ENCODE measurements around the gene CASQ2.

CASQ2 gene

GRCh38 chr1:115694805-115695204 lies 73.7 kb downstream of the CASQ2 start:
- no peak for DNase-seq (ENCODE audit: low read depth)

GRCh38 chr1:115692224-115692623 lies 76.3 kb downstream of the CASQ2 start:
- DNase-seq (ENCODE audit: low read depth) = no peak

- DNase-seq (ENCODE audit: low read depth) = no peak
Measured at GRCh38 chr1:115690972-115691371, 77.5 kb downstream of the CASQ2 start.

DNA sequence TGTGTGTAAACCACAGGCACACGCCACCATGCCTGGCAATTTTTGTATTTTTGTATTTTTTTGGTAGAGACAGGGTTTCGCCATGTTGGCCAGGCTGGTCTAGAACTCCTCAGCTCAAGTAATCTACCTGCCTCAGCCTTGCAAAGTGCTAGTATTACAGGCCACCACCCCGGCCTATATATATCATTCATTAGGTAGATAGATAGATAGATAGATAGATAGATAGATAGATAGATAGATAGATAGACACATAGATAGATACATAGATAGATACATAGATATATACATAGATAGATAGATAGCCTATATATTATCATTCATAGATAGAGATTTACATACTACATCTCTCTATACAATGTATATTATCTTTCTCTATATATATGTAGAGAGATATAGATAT lies 80.8 kb downstream of the CASQ2 start:
- no peak for DNase-seq (ENCODE audit: low read depth)

- DNase-seq (ENCODE audit: low read depth) = no peak
Measured at GRCh38 chr1:115685029-115685705, 83.3 kb downstream of the CASQ2 start.

DNA sequence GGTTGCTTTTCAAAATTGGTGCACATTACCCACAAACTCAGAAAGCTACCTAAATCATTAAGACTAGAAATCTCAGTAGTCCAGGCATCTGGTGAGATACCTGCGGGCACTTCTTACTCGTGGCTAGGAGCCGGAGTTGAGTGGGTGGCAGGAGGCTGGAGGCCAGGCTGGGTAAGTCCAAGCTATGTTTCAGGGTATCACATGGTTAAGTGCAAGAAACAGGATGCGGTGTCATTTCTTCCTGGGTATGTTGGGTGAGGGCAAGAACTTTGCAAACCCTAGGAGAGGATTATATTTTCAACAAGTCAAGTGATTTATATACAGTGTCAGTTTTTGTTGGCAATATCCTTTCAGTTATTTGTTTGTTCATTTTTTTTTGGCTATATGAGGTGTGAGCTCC lies 85.7 kb downstream of the CASQ2 start:
- no peak for DNase-seq (ENCODE audit: low read depth)

DNA sequence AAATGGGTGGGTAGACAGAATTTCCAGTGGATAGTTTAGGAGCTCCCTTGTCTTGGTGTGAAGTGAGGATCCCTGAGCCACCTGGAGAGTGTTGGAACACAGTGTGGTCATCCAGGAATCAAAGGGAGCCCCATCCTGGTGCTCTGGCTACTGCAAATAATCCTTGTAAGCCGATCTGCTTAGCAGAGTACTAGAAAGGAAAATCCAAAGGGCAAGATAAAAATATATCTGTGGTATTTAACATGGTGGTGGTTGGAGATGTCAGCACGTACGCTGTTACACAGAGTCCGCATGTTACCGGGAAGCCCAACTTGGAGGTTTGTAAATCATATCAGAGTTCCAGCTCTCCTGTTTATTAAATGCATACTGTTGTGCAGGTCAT lies 87.8 kb downstream of the CASQ2 start:
- DNase-seq (ENCODE audit: low read depth) = no peak

DNA sequence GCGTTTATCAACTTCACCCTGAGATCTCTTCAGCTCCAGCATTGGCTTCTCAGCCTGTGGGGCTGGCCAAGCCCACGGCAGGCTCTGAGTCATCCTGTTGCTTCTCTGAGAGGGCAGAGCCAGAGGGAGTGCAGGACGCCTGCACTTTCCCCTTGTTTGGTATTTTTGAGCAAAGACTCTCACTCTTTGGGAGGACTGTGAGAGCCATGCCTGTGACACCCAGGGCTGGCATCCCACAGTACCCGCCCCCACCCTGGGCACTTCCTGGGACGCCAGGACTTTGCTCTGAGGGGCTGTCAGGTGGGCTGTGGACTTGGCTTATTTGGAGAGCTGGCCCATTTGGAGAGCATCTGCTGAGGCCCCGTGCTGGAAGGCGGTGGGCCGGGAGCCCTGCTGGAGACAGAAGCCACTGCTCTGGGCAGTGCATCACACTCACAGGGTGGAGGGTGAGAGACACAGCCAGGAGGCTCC lies 89.3 kb downstream of the CASQ2 start:
- DNase-seq (ENCODE audit: low read depth) = peak; percentile 30

DNA sequence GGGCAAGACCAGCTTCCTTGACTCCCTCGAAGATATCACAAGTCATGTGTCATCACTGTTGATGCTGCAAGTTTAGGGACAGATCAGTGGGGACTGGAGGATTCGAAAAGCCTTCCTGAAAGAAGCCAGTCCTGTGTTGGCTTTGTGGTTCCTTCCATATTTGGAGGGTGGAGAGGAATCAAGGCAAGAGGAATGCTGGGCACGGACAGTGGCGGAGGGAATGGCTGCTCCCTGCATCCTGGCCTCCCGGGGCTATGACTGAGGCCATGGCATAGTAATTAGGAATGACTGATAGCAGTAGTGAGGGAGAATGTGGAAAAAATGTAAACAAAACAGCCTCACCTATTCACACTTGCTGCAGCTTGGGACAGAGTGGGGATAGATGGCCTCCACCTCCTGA lies 90.4 kb downstream of the CASQ2 start:
- no peak for DNase-seq (ENCODE audit: low read depth)

GRCh38 chr1:115677565-115677964 lies 90.9 kb downstream of the CASQ2 start:
- no peak for DNase-seq (ENCODE audit: low read depth)

DNA sequence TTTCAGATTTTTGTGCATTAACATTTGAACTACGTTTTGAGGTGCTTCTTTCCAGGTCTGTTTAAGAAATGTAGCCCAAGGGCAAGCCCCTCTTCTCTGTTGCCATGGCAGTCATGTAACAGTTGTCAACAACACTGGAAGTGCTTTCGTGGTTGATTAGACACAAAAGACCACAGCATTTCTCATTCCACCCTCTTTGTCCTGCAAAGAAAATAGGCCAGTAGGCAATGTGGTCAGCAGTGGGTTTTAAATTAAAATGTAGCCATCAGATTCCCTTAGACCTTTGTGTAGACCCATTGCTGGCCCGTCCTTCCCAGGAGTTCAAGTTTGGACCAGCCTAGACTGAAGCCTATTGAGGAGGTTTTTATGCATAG lies 91.3 kb downstream of the CASQ2 start:
- DNase-seq (ENCODE audit: low read depth) = no peak

DNA sequence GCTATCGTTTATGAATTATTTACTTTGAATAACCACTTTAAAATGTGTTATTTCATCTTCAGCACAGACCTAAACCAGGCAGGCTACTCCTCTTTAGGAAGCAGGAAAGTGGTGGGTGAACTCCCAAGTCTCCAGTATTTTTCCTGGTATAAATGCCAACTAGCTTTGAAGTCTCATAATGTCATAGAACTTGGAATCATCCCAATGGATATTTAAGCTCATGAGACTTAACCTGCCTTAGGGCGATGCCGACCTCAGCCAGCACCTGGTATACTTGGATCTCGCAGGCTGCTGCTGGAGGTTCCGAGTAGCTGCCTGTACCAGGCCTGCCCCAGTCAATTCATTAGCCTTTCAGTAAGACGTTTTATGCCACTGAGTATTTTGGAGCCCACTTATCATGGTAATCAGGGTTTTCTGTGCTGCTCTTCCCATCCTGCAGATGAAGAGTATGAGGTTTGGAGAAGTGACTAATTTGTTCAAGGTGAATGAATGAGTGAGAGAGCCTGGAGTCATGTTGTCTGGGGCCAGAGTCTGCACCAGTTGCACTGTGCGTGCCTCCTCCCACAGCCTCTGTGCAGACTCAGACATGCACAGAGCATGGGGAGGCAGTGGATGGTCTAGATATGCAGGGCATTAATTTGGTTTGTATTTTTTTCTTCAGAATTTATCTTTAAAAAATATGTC lies 91.9 kb downstream of the CASQ2 start:
- DNase-seq (ENCODE audit: low read depth) = no peak

DNA sequence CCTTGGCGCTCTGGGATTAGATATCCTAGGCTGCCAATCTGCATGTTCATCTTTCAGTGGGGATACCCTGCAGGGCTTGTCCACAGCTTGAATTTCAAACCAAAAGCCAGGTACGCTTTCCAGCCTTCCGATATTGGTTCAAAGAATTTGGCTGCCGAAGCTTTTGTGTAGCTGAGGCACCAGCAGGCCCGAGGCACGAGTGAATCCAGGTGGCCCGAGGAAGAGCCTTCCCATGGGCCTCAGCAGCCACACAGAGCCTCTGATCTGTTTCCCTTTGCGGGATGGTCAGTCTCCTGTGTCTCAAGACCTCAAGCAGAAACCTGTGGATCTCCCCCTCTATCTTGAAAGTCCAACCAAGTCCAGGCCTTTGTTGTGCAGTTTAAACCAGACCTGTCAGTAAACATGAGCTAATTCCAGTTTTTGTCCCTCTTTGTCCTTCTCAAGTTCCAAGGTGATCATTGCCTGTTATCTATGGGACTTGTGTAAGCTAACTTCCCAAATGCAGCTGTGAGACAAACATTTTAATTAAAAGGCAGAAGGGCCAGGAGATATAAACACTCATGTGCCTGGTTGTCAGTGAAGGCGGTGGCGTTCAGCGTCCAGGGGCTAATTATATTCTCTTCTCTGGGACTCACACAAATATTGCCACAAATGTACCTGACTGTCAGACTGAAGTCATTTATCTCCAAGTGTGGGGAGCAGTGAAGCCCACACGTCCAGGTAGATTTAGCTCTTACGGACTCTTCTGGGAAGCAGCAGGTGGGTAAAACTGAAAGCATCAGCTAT lies 96.1 kb downstream of the CASQ2 start:
- DNase-seq (ENCODE audit: low read depth) = no peak

DNA sequence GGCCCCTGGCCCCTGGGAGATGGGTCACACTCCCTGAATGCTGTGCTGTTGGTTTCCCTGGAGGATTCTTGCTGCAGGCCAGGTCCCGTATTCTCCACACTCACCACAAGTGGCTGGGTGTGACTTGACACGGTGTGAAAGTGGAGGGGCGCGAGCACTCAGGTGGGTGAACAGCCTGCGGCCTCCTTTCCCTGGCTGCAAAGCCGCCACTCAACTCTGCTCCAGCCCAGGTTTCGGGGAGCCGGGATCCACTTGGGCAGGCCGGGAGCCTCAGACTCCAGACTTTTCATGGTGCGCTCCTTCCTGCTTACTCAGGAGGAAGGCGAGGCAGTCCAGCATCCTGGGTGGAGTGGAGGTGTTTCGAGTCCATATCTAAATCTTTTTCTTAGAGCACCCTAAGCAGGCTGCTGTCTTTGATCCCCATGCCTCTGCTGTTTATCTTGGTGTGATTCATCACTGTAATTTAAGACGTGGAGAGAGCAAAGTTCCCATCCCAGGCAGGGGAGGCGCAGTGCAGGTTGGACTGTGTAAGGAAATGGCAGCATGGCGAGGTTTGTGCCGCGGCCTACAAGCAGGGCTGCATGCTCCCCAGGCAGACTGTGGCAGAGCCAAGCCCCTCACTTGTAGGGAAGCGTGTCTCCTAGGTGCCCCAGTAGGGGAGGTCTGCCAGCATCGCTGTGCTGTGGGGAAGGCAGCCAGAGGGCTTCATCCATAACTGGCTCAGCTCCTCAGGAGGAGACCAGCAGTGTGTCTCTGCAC lies 97.2 kb downstream of the CASQ2 start:
- DNase-seq (ENCODE audit: low read depth) = no peak

DNA sequence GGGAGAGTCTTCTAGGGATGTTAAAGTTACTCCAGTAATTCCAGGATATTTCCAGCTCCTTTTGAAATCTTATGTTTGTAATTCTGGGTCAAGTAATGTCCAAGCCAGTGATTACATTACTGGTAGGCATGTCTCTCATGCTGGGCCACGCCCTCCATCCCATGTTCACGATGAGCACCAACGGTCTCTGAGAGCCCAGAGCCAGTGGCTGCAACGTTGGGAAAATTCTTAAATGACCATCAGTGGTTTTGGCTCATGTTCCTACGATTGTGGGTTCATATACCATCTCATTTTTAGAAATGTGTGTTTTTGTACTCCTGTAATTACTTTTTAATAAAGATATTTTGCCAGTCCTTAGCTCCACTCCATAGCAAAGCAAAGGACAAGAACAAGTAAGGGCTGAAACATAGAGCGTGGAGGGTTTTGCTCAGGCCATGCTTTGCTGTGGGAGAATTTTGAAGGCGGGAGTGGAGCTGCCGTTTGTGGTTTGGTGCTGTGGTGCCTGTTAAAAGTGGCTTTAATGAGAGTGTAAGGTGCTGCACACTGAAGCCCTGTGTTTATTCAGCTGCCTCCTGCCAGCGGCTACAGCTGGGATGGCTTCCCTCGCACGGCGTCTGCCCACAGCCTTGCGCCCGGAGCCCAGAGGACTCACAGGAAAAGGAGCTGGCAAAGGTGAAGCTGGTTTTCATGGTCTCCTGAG lies 97.9 kb downstream of the CASQ2 start:
- no peak for DNase-seq (ENCODE audit: low read depth)

DNA sequence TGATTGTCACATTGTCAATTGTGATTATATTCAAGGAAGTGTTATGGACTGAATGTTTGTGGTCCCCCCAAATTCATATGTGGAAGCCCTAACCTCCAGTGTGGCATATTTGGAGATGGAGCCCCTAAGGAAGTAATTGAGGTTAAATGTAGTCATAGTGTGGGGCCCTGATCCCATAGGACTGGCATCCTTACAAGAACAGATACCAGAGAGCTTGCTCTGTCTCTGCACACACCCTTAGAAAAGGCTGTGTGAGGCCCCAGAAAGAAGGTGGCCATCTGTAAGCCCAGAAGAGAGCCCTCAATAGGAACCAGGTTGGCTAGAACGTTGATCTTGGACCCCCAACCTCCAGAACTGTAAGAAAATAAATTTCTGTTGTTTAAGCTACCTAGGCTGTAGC lies 98.6 kb downstream of the CASQ2 start:
- no peak for DNase-seq (ENCODE audit: low read depth)

- DNase-seq (ENCODE audit: low read depth) = no peak
Measured at GRCh38 chr1:115669002-115669673, 99.4 kb downstream of the CASQ2 start.

DNA sequence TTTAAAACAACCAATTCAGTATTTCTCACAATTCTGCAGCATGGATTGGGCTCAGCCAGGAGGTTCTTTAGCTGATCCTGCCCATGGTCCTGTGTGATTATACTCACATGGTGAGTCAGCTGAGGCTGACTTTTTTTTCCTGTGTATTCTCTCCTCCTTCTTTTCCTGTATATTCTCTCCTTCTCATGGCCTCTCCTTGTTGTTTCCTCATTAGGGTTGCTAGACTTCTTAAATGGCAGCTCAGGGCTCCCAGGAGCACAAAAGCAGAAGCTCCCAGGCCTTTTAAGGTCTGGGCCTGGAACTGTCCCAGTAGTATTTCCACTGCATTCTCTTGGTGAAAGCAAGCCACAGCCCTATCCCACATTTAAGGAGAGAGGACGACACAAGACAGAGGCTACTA lies 99.9 kb downstream of the CASQ2 start:
- DNase-seq (ENCODE audit: low read depth) = no peak

GRCh38 chr1:115666702-115667101 lies 101.8 kb downstream of the CASQ2 start:
- no peak for DNase-seq (ENCODE audit: low read depth)

DNA sequence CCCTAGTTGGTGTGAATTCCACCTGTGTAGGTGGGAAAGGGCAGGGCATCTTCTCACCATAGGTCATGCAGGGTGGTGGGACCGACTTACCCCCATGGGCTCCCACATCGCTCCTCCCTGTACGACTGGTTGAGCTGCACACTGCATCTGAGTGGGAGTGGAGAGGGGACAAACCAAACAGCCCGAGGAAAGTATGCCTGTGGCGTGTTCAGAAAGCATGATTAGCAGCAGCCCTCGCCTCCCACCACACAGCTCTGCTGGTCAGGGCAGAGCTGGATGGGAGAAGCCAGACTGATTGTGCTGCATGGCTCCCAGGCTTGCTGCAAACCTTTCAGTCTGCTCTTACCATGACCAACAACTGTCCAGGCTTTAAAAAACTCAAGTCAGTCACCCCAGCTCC lies 102.3 kb downstream of the CASQ2 start:
- no peak for DNase-seq (ENCODE audit: low read depth)

Data from GM04503 (cell line).